Measurements from ENCODE around the gene ANP32E. TPM values are rescaled to one million over a fixed set of nuclear protein-coding genes. Genes with fewer than 3 reads are reported as not detected.
"Not testable (repeated sequence)": the region's sequence is repeated elsewhere in the genome, so short reads cannot be mapped to it uniquely, and the experiment has no call there.

The ANP32E gene
- total RNA-seq, 1 donor from 2014 or later = 7.9 TPM

- no peak for DNase-seq (ENCODE audit: low read depth)
- H3K27me3 ChIP-seq (ENCODE audit: control insufficient read depth, insufficient read depth, low read length) = no peaks in the 10 kb centered on the region
- H3K36me3 ChIP-seq (ENCODE audit: control insufficient read depth, insufficient read depth, low read length) = no peaks in the 10 kb centered on the region
- TF ChIP-seq CTCF (IDR thresholded peaks at IDR 0.05; ENCODE audit: insufficient read depth, low read length, severe bottlenecking) = no peak
- FAIRE-seq = no peak
- H3K4me3 ChIP-seq (ENCODE audit: low read depth, low read length) = no peak overlapping the region
These were observed 9.4 kb downstream of the ANP32E start for GRCh38 chr1:150226486-150226885.

GRCh38 chr1:150225546-150225945, 10.4 kb downstream of the ANP32E start:
- no peaks in the 10 kb centered on the region for H3K36me3 ChIP-seq (ENCODE audit: control insufficient read depth, insufficient read depth, low read length)
- TF ChIP-seq CTCF (IDR thresholded peaks at IDR 0.05; ENCODE audit: insufficient read depth, low read length, severe bottlenecking) = no peak
- FAIRE-seq (no peak), DNase-seq (ENCODE audit: low read depth) (no peak)
- no peaks in the 10 kb centered on the region for H3K27me3 ChIP-seq (ENCODE audit: control insufficient read depth, insufficient read depth, low read length)
- no peak overlapping the region for H3K4me3 ChIP-seq (ENCODE audit: low read depth, low read length)

GRCh38 chr1:150224983-150225382, 10.9 kb downstream of the ANP32E start:
- Histone ChIP-seq H3K27me3 (ENCODE audit: control insufficient read depth, insufficient read depth, low read length) (no peaks in the 10 kb centered on the region), H3K36me3 (ENCODE audit: control insufficient read depth, insufficient read depth, low read length) (no peaks in the 10 kb centered on the region), H3K4me3 (ENCODE audit: low read depth, low read length) (no peak overlapping the region)
- no peak for DNase-seq (ENCODE audit: low read depth)
- FAIRE-seq = no peak
- TF ChIP-seq CTCF (IDR thresholded peaks at IDR 0.05; ENCODE audit: insufficient read depth, low read length, severe bottlenecking) = no peak

GRCh38 chr1:150221552-150221951, 14.4 kb downstream of the ANP32E start:
- TF ChIP-seq CTCF (IDR thresholded peaks at IDR 0.05; ENCODE audit: insufficient read depth, low read length, severe bottlenecking) = peak; percentile 32
- DNase-seq (ENCODE audit: low read depth) = peak; percentile 16
- H3K36me3 ChIP-seq (ENCODE audit: control insufficient read depth, insufficient read depth, low read length) = no peaks in the 10 kb centered on the region
- no peaks in the 10 kb centered on the region for H3K27me3 ChIP-seq (ENCODE audit: control insufficient read depth, insufficient read depth, low read length)
- no peak overlapping the region for H3K4me3 ChIP-seq (ENCODE audit: low read depth, low read length)
- FAIRE-seq = no peak

- not testable (repeated sequence) for DNase-seq (ENCODE audit: low read depth); H3K36me3 ChIP-seq (ENCODE audit: control insufficient read depth, insufficient read depth, low read length); H3K4me3 ChIP-seq (ENCODE audit: low read depth, low read length); H3K27me3 ChIP-seq (ENCODE audit: control insufficient read depth, insufficient read depth, low read length); FAIRE-seq
These were observed 20.1 kb downstream of the ANP32E start for GRCh38 chr1:150215855-150216254.

GRCh38 chr1:150214099-150214756, 21.7 kb downstream of the ANP32E start:
- H3K4me3 ChIP-seq (ENCODE audit: low read depth, low read length) = peak overlapping the region; percentile 38
- not testable (repeated sequence) for DNase-seq (ENCODE audit: low read depth); H3K27me3 ChIP-seq (ENCODE audit: control insufficient read depth, insufficient read depth, low read length); FAIRE-seq; H3K36me3 ChIP-seq (ENCODE audit: control insufficient read depth, insufficient read depth, low read length)

Measured in bronchial epithelial cell (primary cell).